SK-N-SH (cell line): ENCODE results near the gene ARL11. TPM values are rescaled to one million over a fixed set of nuclear protein-coding genes. Genes with fewer than 3 reads are reported as not detected.

Experiments
- CTCF ChIA-PET: fragments of 300-600, 350-600 bp; formaldehyde crosslinking; extraction: SDS; loops from one replicate; lab custom pipeline; 2021; lab: Yijun Ruan, JAX
- POLR2A ChIA-PET: fragments of 350-600 bp; sonication (Branson Sonifier 250); formaldehyde crosslinking; extraction: SDS; loops from one replicate; lab custom pipeline; 2020; ENCODE audit warnings: antibody characterized with exemption, inconsistent platforms; lab: Yijun Ruan, JAX
- DNase-seq: peaks from one replicate; pipeline ENCODE4 v3.0.0; 2012
- H2AFZ ChIP-seq: fragments of 200-600 bp; sonication (generic); 2 replicates; pipeline ENCODE4 v1.8.1; 2016; ENCODE audit warnings: antibody characterized with exemption, mild to moderate bottlenecking, low read depth
- H3F3A ChIP-seq: fragments of 200-600 bp; sonication (generic); replicated peaks from 2 replicates; pipeline ENCODE3; 2016; ENCODE audit warnings: antibody characterized with exemption, mild to moderate bottlenecking; ENCODE audit not compliant: insufficient read depth
- H3K27ac ChIP-seq, 2 experiments: fragments of 200-500 bp in 1 of 2; fragments of 200-600 bp in 1 of 2; sonication (Bioruptor generic) in 1 of 2; sonication (generic), shearing (Covaris generic) in 1 of 2; 2 replicates each; pipeline versions ENCODE4 v1.5.1 to v1.6.1; 2014 to 2016; ENCODE audit warnings: low read depth in 2 of 2, inconsistent platforms in 1 of 2, low read length in 1 of 2, mild to moderate bottlenecking in 1 of 2, mixed read lengths in 1 of 2
- H3K27me3 ChIP-seq: fragments of 200-600 bp; sonication (generic), shearing (Covaris generic); 2 replicates; pipeline ENCODE4 v1.6.1; 2016; ENCODE audit warnings: mixed run types; ENCODE audit not compliant: insufficient read depth
- H3K36me3 ChIP-seq, 2 experiments: fragments of 200-500 bp in 1 of 2; fragments of 200-600 bp in 1 of 2; sonication (Bioruptor generic) in 1 of 2; sonication (generic) in 1 of 2; replicated peaks in 1 of 2; 2 replicates each; pipeline versions ENCODE3 to v1.5.1; 2014 to 2016; ENCODE audit warnings: low read length in 1 of 2, mild to moderate bottlenecking in 1 of 2; ENCODE audit not compliant: insufficient read depth in 2 of 2, control insufficient read depth in 1 of 2
- H3K4me1 ChIP-seq, 2 experiments: fragments of 200-500 bp in 1 of 2; fragments of 200-600 bp in 1 of 2; sonication (Bioruptor generic) in 1 of 2; sonication (generic), shearing (Covaris generic) in 1 of 2; 2 replicates each; pipeline versions ENCODE4 v1.5.1 to v1.6.1; 2014 to 2016; ENCODE audit warnings: low read depth in 1 of 2, low read length in 1 of 2, mixed run types in 1 of 2; ENCODE audit not compliant: insufficient read depth in 2 of 2, control insufficient read depth in 1 of 2
- H3K4me2 ChIP-seq: fragments of 200-600 bp; sonication (generic), shearing (Covaris generic); 2 replicates; pipeline ENCODE4 v1.6.1; 2017; ENCODE audit warnings: mixed run types
- H3K4me3 ChIP-seq, 2 experiments: fragments of 200-500 bp in 1 of 2; fragments of 200-600 bp in 1 of 2; sonication (Bioruptor generic) in 1 of 2; sonication (generic), shearing (Covaris generic) in 1 of 2; 2 replicates each; pipeline versions ENCODE4 v1.5.1 to v1.8.1; 2014 to 2016; ENCODE audit warnings: low read depth in 2 of 2, inconsistent platforms in 1 of 2, low read length in 1 of 2, mild to moderate bottlenecking in 1 of 2, mixed read lengths in 1 of 2, moderate library complexity in 1 of 2
- H3K79me2 ChIP-seq: fragments of 200-600 bp; sonication (generic); 2 replicates; pipeline ENCODE4 v1.8.1; 2017; ENCODE audit warnings: mild to moderate bottlenecking; ENCODE audit not compliant: insufficient read depth
- H3K9ac ChIP-seq: fragments of 200-600 bp; sonication (generic); 2 replicates; pipeline ENCODE4 v1.6.1; 2017; ENCODE audit warnings: mixed run types
- H3K9me2 ChIP-seq: fragments of 200-600 bp; sonication (generic); 2 replicates; pipeline ENCODE4 v1.6.1; 2017; ENCODE audit warnings: mixed run types
- H3K9me3 ChIP-seq: fragments of 200-600 bp; sonication (generic); 2 replicates; pipeline ENCODE4 v1.6.1; 2017; ENCODE audit warnings: mixed run types, mild to moderate bottlenecking, moderate library complexity
- H4K20me1 ChIP-seq: fragments of 200-600 bp; sonication (generic); 2 replicates; pipeline ENCODE4 v1.6.1; 2017; ENCODE audit warnings: mild to moderate bottlenecking, mixed run types; ENCODE audit not compliant: insufficient read depth
- CHD2 ChIP-seq: fragments of 150-350 bp; IDR thresholded peaks from 2 replicates; pipeline ENCODE4 v1.6.1; 2018; ENCODE audit warnings: low read length; ENCODE audit not compliant: partially characterized antibody
- EZH2phosphoT487 ChIP-seq: fragments of 200-600 bp; sonication (generic); IDR thresholded peaks from 2 replicates; pipeline ENCODE4 v1.6.1; 2017; ENCODE audit warnings: low read depth, mixed run types, mild to moderate bottlenecking, antibody characterized with exemption, moderate library complexity, borderline replicate concordance
- FOSL2 ChIP-seq: IDR thresholded peaks from 2 replicates; pipeline ENCODE4 v1.4.0; 2012; ENCODE audit warnings: low read depth, mild to moderate bottlenecking, moderate library complexity, borderline replicate concordance
- GABPA ChIP-seq: IDR thresholded peaks from 2 replicates; pipeline ENCODE4 v1.4.0; 2012; ENCODE audit warnings: low read depth, mild to moderate bottlenecking
- IRF3 ChIP-seq: fragments of 150-350 bp; IDR thresholded peaks from 2 replicates; pipeline ENCODE4 v1.6.1; 2016; ENCODE audit warnings: mild to moderate bottlenecking, low read depth, low read length
- JUND ChIP-seq: IDR thresholded peaks from 2 replicates; pipeline ENCODE4 v1.4.0; 2012
- MEF2A ChIP-seq: IDR thresholded peaks from 2 replicates; pipeline ENCODE4 v1.4.0; 2012; ENCODE audit warnings: low read depth, borderline replicate concordance
- NRF1 ChIP-seq: IDR thresholded peaks from 2 replicates; pipeline ENCODE4 v1.6.1; 2012; ENCODE audit warnings: low read depth, mild to moderate bottlenecking, low read length
- POLR2AphosphoS5 ChIP-seq: IDR thresholded peaks from 2 replicates; pipeline ENCODE4 v1.6.1; 2012; ENCODE audit warnings: low read depth, low read length
- RFX5 ChIP-seq: IDR thresholded peaks from 2 replicates; pipeline ENCODE4 v1.6.1; 2012; ENCODE audit warnings: mild to moderate bottlenecking, improper control_type of control experiment, low read length
- SMC3 ChIP-seq: IDR thresholded peaks from 2 replicates; pipeline ENCODE4 v1.6.1; 2012; ENCODE audit warnings: low read depth, low read length, improper control_type of control experiment
- USF2 ChIP-seq: fragments of 150-350 bp; IDR thresholded peaks from 2 replicates; pipeline ENCODE4 v1.6.1; 2017; ENCODE audit warnings: antibody characterized with exemption, low read length, low read depth, borderline replicate concordance
- WGBS: methylation state at CpG from one replicate; pipeline ENCODE4 v1.1.6; 2017; ENCODE audit warnings: low lambda C conversion rate; 5-methylcytosine and 5-hydroxymethylcytosine counted together
- polyA plus RNA-seq, 3 experiments: library from polyadenylated mRNA; depleted of rRNA; stranded (reverse); fragments of >200 nt; gene quantifications; 2 replicates each; pipeline ENCODE4 v1.2.3, GENCODE V29; 2012
- TF ChIP-seq, protein P1 (sequence below): IDR thresholded peaks from 2 replicates; pipeline ENCODE4 v1.6.1; 2012; ENCODE audit warnings: mild to moderate bottlenecking, low read depth, low read length, moderate library complexity
- TF ChIP-seq, protein P2 (sequence below): IDR thresholded peaks from 2 replicates; pipeline ENCODE4 v1.4.0; 2012; ENCODE audit warnings: low read depth, borderline replicate concordance

ARL11 gene
- polyA plus RNA-seq, 1 of the 3 experiments (the other 2 are of a cell fraction): not detected

DNA sequence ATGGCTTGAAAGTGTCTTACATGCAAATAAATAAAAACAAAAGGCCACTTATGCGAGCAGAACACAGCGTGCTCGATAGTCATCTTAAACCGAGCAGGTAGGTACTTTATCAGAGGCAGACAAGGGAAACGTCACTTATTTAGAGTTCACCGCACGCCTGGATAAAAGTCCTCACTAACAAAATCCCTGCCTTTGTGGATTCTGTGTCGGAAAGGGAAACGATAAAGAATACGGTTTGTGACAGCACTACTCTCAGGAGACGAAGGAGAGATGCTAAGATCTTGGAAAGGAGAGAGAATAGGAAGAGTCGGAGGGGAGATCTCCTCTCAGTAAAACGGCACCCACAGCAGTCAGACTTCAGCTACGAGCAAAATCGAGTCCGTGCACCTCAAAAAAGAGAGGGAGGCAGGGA is 43.5 kb upstream of the ARL11 start:
- ChIA-PET POLR2A (interaction anchor here (1.2 to 1.5 kb wide), 3 partner anchors 17 to 141 kb away, joined by 3 to 12 read pairs (median 3); partner anchors contain the start of genes CAB39L and SETDB2), CTCF (interaction anchor here (1.6 to 2.7 kb wide), 2 partner anchors 22 to 284 kb away, joined by 5 to 13 read pairs; no protein-coding TSS in a partner anchor)
- Histone ChIP-seq H4K20me1 (no peaks in the 10 kb centered on the region), H3K4me2 (peak overlapping the region; percentile 94), H3K36me3 (peaks cover 0 to 8% of the 10 kb centered on the region in 2 experiments), H3K9me2 (no peaks in the 10 kb centered on the region), H3K9ac (peak overlapping the region; percentile 83), H2AFZ (peak overlapping the region; percentile 85), H3F3A (peaks cover 9% of the 10 kb centered on the region), H3K27ac (peak overlapping the region; percentile 74 to 82; a peak in 3 of 4 replicates), H3K79me2 (peaks cover 36% of the 10 kb centered on the region), H3K4me3 (peak overlapping the region; percentile 78 to 96), H3K4me1 (peaks cover 0 to 6% of the 10 kb centered on the region in 2 experiments; a peak in 2 of 4 replicates), H3K27me3 (no peaks in the 10 kb centered on the region), H3K9me3 (no peaks in the 10 kb centered on the region)
- DNase-seq: no peak
- TF ChIP-seq GABPA (no peak), RFX5 (no peak), FOSL2 (no peak), JUND (no peak), POLR2AphosphoS5 (no peak), IRF3 (no peak), NRF1 (no peak), MEF2A (no peak), CHD2 (no peak), USF2 (no peak), SMC3 (no peak), EZH2phosphoT487 (no peak)
- TF ChIP-seq, protein P1, sequence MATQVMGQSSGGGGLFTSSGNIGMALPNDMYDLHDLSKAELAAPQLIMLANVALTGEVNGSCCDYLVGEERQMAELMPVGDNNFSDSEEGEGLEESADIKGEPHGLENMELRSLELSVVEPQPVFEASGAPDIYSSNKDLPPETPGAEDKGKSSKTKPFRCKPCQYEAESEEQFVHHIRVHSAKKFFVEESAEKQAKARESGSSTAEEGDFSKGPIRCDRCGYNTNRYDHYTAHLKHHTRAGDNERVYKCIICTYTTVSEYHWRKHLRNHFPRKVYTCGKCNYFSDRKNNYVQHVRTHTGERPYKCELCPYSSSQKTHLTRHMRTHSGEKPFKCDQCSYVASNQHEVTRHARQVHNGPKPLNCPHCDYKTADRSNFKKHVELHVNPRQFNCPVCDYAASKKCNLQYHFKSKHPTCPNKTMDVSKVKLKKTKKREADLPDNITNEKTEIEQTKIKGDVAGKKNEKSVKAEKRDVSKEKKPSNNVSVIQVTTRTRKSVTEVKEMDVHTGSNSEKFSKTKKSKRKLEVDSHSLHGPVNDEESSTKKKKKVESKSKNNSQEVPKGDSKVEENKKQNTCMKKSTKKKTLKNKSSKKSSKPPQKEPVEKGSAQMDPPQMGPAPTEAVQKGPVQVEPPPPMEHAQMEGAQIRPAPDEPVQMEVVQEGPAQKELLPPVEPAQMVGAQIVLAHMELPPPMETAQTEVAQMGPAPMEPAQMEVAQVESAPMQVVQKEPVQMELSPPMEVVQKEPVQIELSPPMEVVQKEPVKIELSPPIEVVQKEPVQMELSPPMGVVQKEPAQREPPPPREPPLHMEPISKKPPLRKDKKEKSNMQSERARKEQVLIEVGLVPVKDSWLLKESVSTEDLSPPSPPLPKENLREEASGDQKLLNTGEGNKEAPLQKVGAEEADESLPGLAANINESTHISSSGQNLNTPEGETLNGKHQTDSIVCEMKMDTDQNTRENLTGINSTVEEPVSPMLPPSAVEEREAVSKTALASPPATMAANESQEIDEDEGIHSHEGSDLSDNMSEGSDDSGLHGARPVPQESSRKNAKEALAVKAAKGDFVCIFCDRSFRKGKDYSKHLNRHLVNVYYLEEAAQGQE: no peak
- TF ChIP-seq, protein P2, sequence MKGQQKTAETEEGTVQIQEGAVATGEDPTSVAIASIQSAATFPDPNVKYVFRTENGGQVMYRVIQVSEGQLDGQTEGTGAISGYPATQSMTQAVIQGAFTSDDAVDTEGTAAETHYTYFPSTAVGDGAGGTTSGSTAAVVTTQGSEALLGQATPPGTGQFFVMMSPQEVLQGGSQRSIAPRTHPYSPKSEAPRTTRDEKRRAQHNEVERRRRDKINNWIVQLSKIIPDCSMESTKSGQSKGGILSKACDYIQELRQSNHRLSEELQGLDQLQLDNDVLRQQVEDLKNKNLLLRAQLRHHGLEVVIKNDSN: no peak
- WGBS: 2% methylated on average over 16 of the region's 16 CpGs
